K562 (cell line): ENCODE measurements around the gene FYB1. TPM values are rescaled to one million over a fixed set of nuclear protein-coding genes. Genes with fewer than 3 reads are reported as not detected.

Experiments
- ATF3 ChIP-seq, 2 experiments: fragments of 450-650 bp in 1 of 2; sonication (generic) in 1 of 2; formaldehyde crosslinking in 1 of 2; IDR thresholded peaks in 1 of 2; conservative IDR thresholded peaks in 1 of 2; 2 replicates each; pipeline versions ENCODE4 v1.6.1 to v1.8.1; 2016 to 2023; ENCODE audit warnings: mild to moderate bottlenecking in 2 of 2, moderate library complexity in 2 of 2, inconsistent platforms in 1 of 2, missing genetic modification reagents in 1 of 2
- CHCHD3 ChIP-seq: fragments of 250-450 bp; sonication (Bioruptor Pico); IDR thresholded peaks from 2 replicates; pipeline ENCODE4 v2.1.2; 2022; ENCODE audit warnings: mild to moderate bottlenecking
- CHD1 ChIP-seq: fragments of 200-600 bp; sonication (generic); IDR thresholded peaks from one replicate; pipeline ENCODE4 v1.6.1; 2012; ENCODE audit warnings: mild to moderate bottlenecking, moderate library complexity, low read length, inconsistent platforms
- FOSL1 ChIP-seq: fragments of 200-800 bp; sonication (Bioruptor generic); conservative IDR thresholded peaks from 2 replicates; pipeline ENCODE4 v1.6.1; 2016; ENCODE audit warnings: missing genetic modification characterization, missing compliant biosample characterization
- IRF9 ChIP-seq: fragments of 450-650 bp; IDR thresholded peaks from 2 replicates; pipeline ENCODE4 v1.6.1; 2016; ENCODE audit warnings: missing biosample characterization, missing genetic modification characterization
- JUNB ChIP-seq: fragments of 450-650 bp; formaldehyde crosslinking; conservative IDR thresholded peaks from 2 replicates; pipeline ENCODE4 v1.4.0; 2020; ENCODE audit warnings: mild to moderate bottlenecking
- LARP7 ChIP-seq: fragments of 450-650 bp; IDR thresholded peaks from 2 replicates; pipeline ENCODE4 v1.6.1; 2016
- MAFG ChIP-seq: fragments of 450-650 bp; conservative IDR thresholded peaks from 2 replicates; pipeline ENCODE4 v1.6.1; 2016; ENCODE audit warnings: missing genetic modification characterization, missing compliant biosample characterization
- PTRF ChIP-seq: fragments of 450-650 bp; IDR thresholded peaks from 2 replicates; pipeline ENCODE4 v1.6.1; 2016; ENCODE audit warnings: mild to moderate bottlenecking, missing genetic modification characterization, missing compliant biosample characterization
- ZNF717 ChIP-seq: fragments of 250-450 bp; sonication (Bioruptor Pico); IDR thresholded peaks from 2 replicates; pipeline ENCODE4 v1.5.0; 2021
- polyA plus RNA-seq, 8 experiments: library from polyadenylated mRNA; depleted of rRNA in 4 of 8; stranded (reverse) in 5 of 8; unstranded in 3 of 8; fragments of >200 nt; fragmentation: Nextera tagmentation in 2 of 8; fragmentation: Illumina TruSeq in 1 of 8; extraction: Ambion mirVana in 2 of 8; extraction: Trizol in 1 of 8; gene quantifications; 2 replicates each; pipeline versions ENCODE4 v1.2.1 to v1.2.3, GENCODE V29; 2011 to 2014; ENCODE audit warnings: inconsistent platforms in 1 of 8, missing spikeins in 1 of 8
- total RNA-seq, 7 experiments: library from RNA; depleted of rRNA in 6 of 7; stranded (reverse); fragments of >200 nt in 6 of 7; fragmentation: Illumina TruSeq in 2 of 7; extraction: Trizol in 2 of 7; gene quantifications; 2 replicates each; pipeline versions ENCODE4 v1.2.1 to v1.2.3, GENCODE V29; 2011 to 2021; ENCODE audit warnings: low replicate concordance in 1 of 7
- TF ChIP-seq, protein P1 (sequence below): sonication (generic); formaldehyde crosslinking; IDR thresholded peaks from 2 replicates; pipeline ENCODE4 v1.8.0; 2022; ENCODE audit warnings: missing genetic modification reagents, mild to moderate bottlenecking, moderate library complexity, borderline replicate concordance
- TF ChIP-seq, protein P2 (sequence below): sonication (generic); formaldehyde crosslinking; IDR thresholded peaks from 2 replicates; pipeline ENCODE4 v1.8.0; 2022; ENCODE audit warnings: mild to moderate bottlenecking, low read depth, missing genetic modification reagents
- TF ChIP-seq, protein P3 (sequence below), 2 experiments: fragments of 450-650 bp; conservative IDR thresholded peaks; 2 replicates each; pipeline ENCODE4 v1.6.1; 2017; ENCODE audit warnings: mild to moderate bottlenecking in 2 of 2, moderate library complexity in 2 of 2

FYB1 gene
- total and polyA plus RNA-seq, 9 of the 15 experiments (the other 6 are each of a cell fraction or from before 2014, with no cell fraction given) = 4.7 to 31.5 (median 9.7) TPM

DNA sequence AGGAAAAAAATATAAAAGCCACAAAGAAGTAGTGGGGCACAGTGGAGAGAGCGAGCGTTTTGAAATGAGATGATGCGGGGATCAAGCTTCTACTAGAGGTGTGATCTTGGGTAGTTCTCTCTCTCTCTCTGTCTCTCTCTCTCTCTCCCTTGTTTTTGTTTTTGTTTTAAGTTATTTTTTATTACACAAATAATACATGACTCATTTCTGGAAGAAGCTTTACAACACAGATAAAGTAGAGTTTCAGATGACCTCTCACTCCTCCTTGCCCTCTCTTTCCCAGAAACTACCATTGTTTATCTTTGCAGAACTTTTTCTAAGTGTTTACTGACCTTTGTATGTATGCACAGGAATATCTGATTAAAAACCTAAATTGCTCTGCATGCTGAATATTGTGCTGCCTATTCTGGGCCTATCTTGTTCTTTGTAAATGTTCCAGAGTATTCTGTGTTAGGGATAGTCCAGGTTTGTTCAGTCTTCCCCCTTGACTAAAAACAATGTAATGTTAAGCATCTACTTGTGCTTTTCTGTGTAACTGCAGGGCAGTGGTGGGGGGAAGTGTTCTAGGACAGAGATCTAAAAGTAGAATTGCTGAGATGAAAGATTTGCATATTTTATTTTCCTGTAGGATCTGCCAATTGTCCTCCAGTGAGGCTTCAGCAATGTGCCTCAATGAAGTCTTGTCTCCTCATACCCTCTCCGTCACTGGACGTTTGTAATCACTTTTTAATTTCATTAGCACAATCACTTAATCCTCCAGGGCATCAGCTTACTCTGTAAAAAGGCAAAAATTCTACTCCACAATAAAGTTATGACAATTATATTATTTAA is 52.0 kb downstream of the FYB1 start (continued):
- no peak for TF ChIP-seq CHD1
- TF ChIP-seq FOSL1 (tag) = peak; percentile 93
- TF ChIP-seq CHCHD3 = no peak
- TF ChIP-seq PTRF (tag) = no peak
- no peak for TF ChIP-seq MAFG (tag)
- TF ChIP-seq, protein P1, sequence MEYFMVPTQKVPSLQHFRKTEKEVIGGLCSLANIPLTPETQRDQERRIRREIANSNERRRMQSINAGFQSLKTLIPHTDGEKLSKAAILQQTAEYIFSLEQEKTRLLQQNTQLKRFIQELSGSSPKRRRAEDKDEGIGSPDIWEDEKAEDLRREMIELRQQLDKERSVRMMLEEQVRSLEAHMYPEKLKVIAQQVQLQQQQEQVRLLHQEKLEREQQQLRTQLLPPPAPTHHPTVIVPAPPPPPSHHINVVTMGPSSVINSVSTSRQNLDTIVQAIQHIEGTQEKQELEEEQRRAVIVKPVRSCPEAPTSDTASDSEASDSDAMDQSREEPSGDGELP (CRISPR knock-in tag) = no peak
- no peak for TF ChIP-seq ZNF717 (CRISPR knock-in tag)
- TF ChIP-seq ATF3 (IDR thresholded peaks at IDR 0.05) = peak; percentile 86
- no peak for TF ChIP-seq ATF3 (CRISPR knock-in tag; conservative IDR thresholded peaks at IDR 0.05)
- no peak for TF ChIP-seq LARP7
- TF ChIP-seq, protein P2, sequence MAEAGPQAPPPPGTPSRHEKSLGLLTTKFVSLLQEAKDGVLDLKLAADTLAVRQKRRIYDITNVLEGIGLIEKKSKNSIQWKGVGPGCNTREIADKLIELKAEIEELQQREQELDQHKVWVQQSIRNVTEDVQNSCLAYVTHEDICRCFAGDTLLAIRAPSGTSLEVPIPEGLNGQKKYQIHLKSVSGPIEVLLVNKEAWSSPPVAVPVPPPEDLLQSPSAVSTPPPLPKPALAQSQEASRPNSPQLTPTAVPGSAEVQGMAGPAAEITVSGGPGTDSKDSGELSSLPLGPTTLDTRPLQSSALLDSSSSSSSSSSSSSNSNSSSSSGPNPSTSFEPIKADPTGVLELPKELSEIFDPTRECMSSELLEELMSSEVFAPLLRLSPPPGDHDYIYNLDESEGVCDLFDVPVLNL (CRISPR knock-in tag) = no peak
- TF ChIP-seq IRF9 (tag) = no peak
- TF ChIP-seq, protein P3, sequence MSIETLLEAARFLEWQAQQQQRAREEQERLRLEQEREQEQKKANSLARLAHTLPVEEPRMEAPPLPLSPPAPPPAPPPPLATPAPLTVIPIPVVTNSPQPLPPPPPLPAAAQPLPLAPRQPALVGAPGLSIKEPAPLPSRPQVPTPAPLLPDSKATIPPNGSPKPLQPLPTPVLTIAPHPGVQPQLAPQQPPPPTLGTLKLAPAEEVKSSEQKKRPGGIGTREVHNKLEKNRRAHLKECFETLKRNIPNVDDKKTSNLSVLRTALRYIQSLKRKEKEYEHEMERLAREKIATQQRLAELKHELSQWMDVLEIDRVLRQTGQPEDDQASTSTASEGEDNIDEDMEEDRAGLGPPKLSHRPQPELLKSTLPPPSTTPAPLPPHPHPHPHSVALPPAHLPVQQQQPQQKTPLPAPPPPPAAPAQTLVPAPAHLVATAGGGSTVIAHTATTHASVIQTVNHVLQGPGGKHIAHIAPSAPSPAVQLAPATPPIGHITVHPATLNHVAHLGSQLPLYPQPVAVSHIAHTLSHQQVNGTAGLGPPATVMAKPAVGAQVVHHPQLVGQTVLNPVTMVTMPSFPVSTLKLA (conservative IDR thresholded peaks at IDR 0.05) = peak in 1 of 2 experiments; percentile 16; a peak in 1 of 4 replicates
- no peak for TF ChIP-seq JUNB (CRISPR knock-in tag)
